ENCODE data around the gene RNF208. TPM values are rescaled to one million over a fixed set of nuclear protein-coding genes. Genes with fewer than 3 reads are reported as not detected.

Gene RNF208
- total RNA-seq, 3 donors from 2014 or later: 3.3 to 6.0 (median 4.4) TPM

GRCh38 chr9:137171149-137171900, 50.7 kb downstream of the RNF208 start:
- Mint-ChIP-seq H3K27me3 (ENCODE audit: low read depth) (peaks cover 24% of the 10 kb centered on the region), H3K4me3 (no peak overlapping the region), H3K36me3 (ENCODE audit: insufficient read depth) (no peaks in the 10 kb centered on the region), H3K4me1 (ENCODE audit: low read depth) (peaks cover 4% of the 10 kb centered on the region), H3K9me3 (no peaks in the 10 kb centered on the region)
- no peak for DNase-seq
- ATAC-seq: no peak

DNA sequence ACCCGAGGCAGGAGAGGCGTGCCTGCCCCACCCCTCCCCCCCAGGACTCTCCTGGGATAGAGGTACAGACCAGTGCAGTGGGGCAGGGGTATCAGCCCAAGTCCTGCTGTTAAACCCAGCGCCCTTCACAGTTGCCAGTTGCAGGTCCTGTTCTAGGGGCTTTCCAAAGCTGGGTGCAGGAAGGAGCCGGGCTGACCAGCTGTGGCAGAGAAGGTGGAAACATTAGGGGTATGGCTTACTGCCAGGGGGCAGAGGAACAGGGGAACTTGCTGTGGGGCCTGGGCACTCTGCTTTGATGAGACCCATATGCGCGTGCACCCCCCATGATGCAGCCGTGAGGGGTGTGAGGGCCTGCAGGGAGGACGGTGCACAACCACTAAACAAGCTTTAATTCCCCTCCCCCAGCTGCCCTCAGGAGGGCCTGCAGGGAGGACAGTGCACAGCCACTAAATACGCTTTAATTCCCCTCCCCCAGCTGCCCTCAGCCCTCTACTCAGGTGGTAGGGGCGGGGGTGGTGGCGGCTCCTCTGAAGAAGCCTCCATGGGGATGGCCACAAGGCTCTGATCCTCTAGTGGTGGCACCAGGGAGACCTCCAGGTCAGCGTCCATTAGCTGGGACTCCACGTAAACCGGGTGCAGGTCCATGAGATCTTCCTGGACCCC, 51.4 kb downstream of the RNF208 start:
- DNase-seq (no peak), ATAC-seq (no peak)
- Mint-ChIP-seq H3K36me3 (ENCODE audit: insufficient read depth) (no peaks in the 10 kb centered on the region), H3K4me1 (ENCODE audit: low read depth) (peaks cover 4% of the 10 kb centered on the region), H3K9me3 (no peaks in the 10 kb centered on the region), H3K27me3 (ENCODE audit: low read depth) (peaks cover 31% of the 10 kb centered on the region), H3K4me3 (no peak overlapping the region)

Other genes starting within 250 kb of the RNF208 start
- under 1 TPM in 2 of 3 donors, not detected in 1; 0.30 to 0.51 TPM for gene PTGDS, start 244.7 kb downstream of the RNF208 start, total RNA-seq
- not detected for gene LCNL1, start 239.2 kb downstream of the RNF208 start, total RNA-seq
- gene PAXX, start 229.8 kb downstream of the RNF208 start, total RNA-seq: 100 to 1,000 TPM; 106 to 126 (median 123) TPM
- under 1 TPM in 2 of 3 donors, not detected in 1; 0.18 to 0.54 TPM for gene CLIC3, start 225.7 kb downstream of the RNF208 start, total RNA-seq
- 10 to 100 TPM in 2 of 3 donors, 1 to 10 TPM in 1; 9.1 to 15.3 (median 14.3) TPM for gene ABCA2, start 194.0 kb downstream of the RNF208 start, total RNA-seq
- 1 to 10 TPM in 1 of 3 donors, under 1 TPM in 2; 0.74 to 2.4 (median 0.81) TPM for gene FUT7, start 190.2 kb downstream of the RNF208 start, total RNA-seq
- 10 to 100 TPM; 15.1 to 33.0 (median 23.2) TPM for gene NPDC1, start 176.1 kb downstream of the RNF208 start, total RNA-seq
- under 1 TPM in 1 of 3 donors, not detected in 2; 0.34 TPM for gene ENTPD2, start 168.2 kb downstream of the RNF208 start, total RNA-seq
- 1 to 10 TPM; 3.6 to 5.5 (median 4.6) TPM for gene SAPCD2, start 151.7 kb downstream of the RNF208 start, total RNA-seq
- gene UAP1L1, start 144.7 kb downstream of the RNF208 start, total RNA-seq: 1 to 10 TPM; 5.6 to 8.4 (median 7.8) TPM
- 10 to 100 TPM; 30.7 to 34.0 (median 33.5) TPM for gene MAN1B1, start 135.3 kb downstream of the RNF208 start, total RNA-seq
- 100 to 1,000 TPM; 352 to 394 (median 392) TPM for gene DPP7, start 107.5 kb downstream of the RNF208 start, total RNA-seq
- gene GRIN1, start 83.1 kb downstream of the RNF208 start, total RNA-seq: under 1 TPM in 2 of 3 donors, not detected in 1; 0.13 to 0.26 TPM
- gene LRRC26, start 52.2 kb downstream of the RNF208 start, total RNA-seq: under 1 TPM in 1 of 3 donors, not detected in 2; 0.18 TPM
- gene TMEM210, start 50.2 kb downstream of the RNF208 start, total RNA-seq: not detected
- 10 to 100 TPM; 71.9 to 86.3 (median 73.3) TPM for gene ANAPC2, start 33.7 kb downstream of the RNF208 start, total RNA-seq
- gene SSNA1, start 33.6 kb downstream of the RNF208 start, total RNA-seq: 100 to 1,000 TPM; 144 to 156 (median 150) TPM
- 10 to 100 TPM; 15.4 to 15.6 (median 15.5) TPM for gene TPRN, start 21.5 kb downstream of the RNF208 start, total RNA-seq
- gene TMEM203, start 16.6 kb downstream of the RNF208 start, total RNA-seq: 10 to 100 TPM; 42.3 to 45.1 (median 44.4) TPM
- 10 to 100 TPM; 45.2 to 53.7 (median 50.5) TPM for gene NDOR1, start 16.5 kb downstream of the RNF208 start, total RNA-seq
- gene CYSRT1, start 2.9 kb upstream of the RNF208 start, total RNA-seq: under 1 TPM in 2 of 3 donors, not detected in 1; 0.46 to 0.50 TPM
- not detected for gene RNF224, start 5.3 kb upstream of the RNF208 start, total RNA-seq
- not detected for gene SLC34A3, start 8.7 kb upstream of the RNF208 start, total RNA-seq
- gene TUBB4B, start 19.0 kb upstream of the RNF208 start, total RNA-seq: 100 to 1,000 TPM; 345 to 383 (median 380) TPM
- gene STPG3, start 29.0 kb upstream of the RNF208 start, total RNA-seq: not detected
- gene NELFB, start 33.1 kb upstream of the RNF208 start, total RNA-seq: 10 to 100 TPM; 72.0 to 81.1 (median 73.5) TPM
- gene TOR4A, start 55.5 kb upstream of the RNF208 start, total RNA-seq: 1 to 10 TPM; 3.2 to 4.0 (median 3.6) TPM
- 10 to 100 TPM in 2 of 3 donors, 1 to 10 TPM in 1; 7.6 to 15.6 (median 11.6) TPM for gene NRARP, start 80.0 kb upstream of the RNF208 start, total RNA-seq
- 1 to 10 TPM; 1.7 to 2.8 (median 2.5) TPM for gene EXD3, start 200.9 kb upstream of the RNF208 start, total RNA-seq
- under 1 TPM; 0.34 to 0.82 (median 0.46) TPM for gene NOXA1, start 201.2 kb upstream of the RNF208 start, total RNA-seq
- gene ENTPD8, start 219.1 kb upstream of the RNF208 start, total RNA-seq: not detected
- 10 to 100 TPM; 69.5 to 89.1 (median 87.7) TPM for gene NSMF, start 237.1 kb upstream of the RNF208 start, total RNA-seq